ENCODE results near the gene LMCD1.

- TF ChIP-seq, protein P1, sequence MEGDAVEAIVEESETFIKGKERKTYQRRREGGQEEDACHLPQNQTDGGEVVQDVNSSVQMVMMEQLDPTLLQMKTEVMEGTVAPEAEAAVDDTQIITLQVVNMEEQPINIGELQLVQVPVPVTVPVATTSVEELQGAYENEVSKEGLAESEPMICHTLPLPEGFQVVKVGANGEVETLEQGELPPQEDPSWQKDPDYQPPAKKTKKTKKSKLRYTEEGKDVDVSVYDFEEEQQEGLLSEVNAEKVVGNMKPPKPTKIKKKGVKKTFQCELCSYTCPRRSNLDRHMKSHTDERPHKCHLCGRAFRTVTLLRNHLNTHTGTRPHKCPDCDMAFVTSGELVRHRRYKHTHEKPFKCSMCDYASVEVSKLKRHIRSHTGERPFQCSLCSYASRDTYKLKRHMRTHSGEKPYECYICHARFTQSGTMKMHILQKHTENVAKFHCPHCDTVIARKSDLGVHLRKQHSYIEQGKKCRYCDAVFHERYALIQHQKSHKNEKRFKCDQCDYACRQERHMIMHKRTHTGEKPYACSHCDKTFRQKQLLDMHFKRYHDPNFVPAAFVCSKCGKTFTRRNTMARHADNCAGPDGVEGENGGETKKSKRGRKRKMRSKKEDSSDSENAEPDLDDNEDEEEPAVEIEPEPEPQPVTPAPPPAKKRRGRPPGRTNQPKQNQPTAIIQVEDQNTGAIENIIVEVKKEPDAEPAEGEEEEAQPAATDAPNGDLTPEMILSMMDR (conservative IDR thresholded peaks at IDR 0.05 in 1 of 2, IDR thresholded peaks at IDR 0.05 in 1 of 2; ENCODE audit: low read depth in 1 of 2, low read length in 2 of 2), result no peak
- TF ChIP-seq EZH2 (IDR thresholded peaks at IDR 0.05; ENCODE audit: low read length, missing control alignments), result no peak
These were observed 30.8 kb upstream of the LMCD1 start for GRCh38 chr3:8470801-8471200.
